PC-3 (cell line): ENCODE data around the gene SMPD3. TPM values are rescaled to one million over a fixed set of nuclear protein-coding genes. Genes with fewer than 3 reads are reported as not detected.

Experiments
- ATAC-seq: fragments of 200-7000 bp; cut with Tn5 transposase; 2 replicates; pipeline ENCODE4 v1.9.1; 2020; ENCODE audit warnings: mild to moderate bottlenecking, moderate library complexity
- BruUV-seq: library from RNA; stranded (reverse); fragments of 400-500 nt; replicated peaks from 2 replicates; lab custom pipeline; 2021; lab: Mats Ljungman, UMichigan
- CTCF ChIA-PET: fragments of 300-600 bp; sonication (Branson Sonifier 250); formaldehyde crosslinking; loops from one replicate; lab custom pipeline; 2022; ENCODE audit warnings: antibody characterized with exemption; lab: Charles Lee
- POLR2A ChIA-PET: fragments of 300-600 bp; sonication (Branson Sonifier 250); formaldehyde crosslinking; loops from one replicate; lab custom pipeline; 2022; ENCODE audit warnings: antibody characterized with exemption; ENCODE audit not compliant: unreplicated experiment; lab: Charles Lee
- DNase-seq: peaks from one replicate; pipeline ENCODE4 v3.0.0-alpha.2; 2015
- H2AFZ ChIP-seq: fragments of 300-600 bp; sonication (generic); 2 replicates; pipeline ENCODE4 v1.6.0; 2016; ENCODE audit warnings: antibody characterized with exemption, low read length
- H3F3A ChIP-seq: fragments of 300-600 bp; sonication (generic); one replicate; pipeline ENCODE4 v1.6.0; 2017; ENCODE audit warnings: antibody characterized with exemption, low read length, control low read depth, mild to moderate bottlenecking; ENCODE audit not compliant: unreplicated experiment
- H3K27ac ChIP-seq: fragments of 300-600 bp; sonication (generic); 2 replicates; pipeline ENCODE4 v1.5.1; 2016; ENCODE audit warnings: mild to moderate bottlenecking, low read length
- H3K27me3 ChIP-seq: fragments of 300-600 bp; sonication (generic); 2 replicates; pipeline ENCODE4 v1.6.1; 2016; ENCODE audit warnings: low read length, mixed read lengths
- H3K36me3 ChIP-seq: fragments of 300-600 bp; sonication (generic); 2 replicates; pipeline ENCODE4 v1.6.1; 2016; ENCODE audit warnings: low read depth, mixed run types, low read length, mixed read lengths
- H3K4me1 ChIP-seq: fragments of 300-600 bp; sonication (generic); 2 replicates; pipeline ENCODE4 v1.5.1; 2016; ENCODE audit warnings: low read length; ENCODE audit not compliant: insufficient read depth
- H3K4me2 ChIP-seq: fragments of 300-600 bp; sonication (generic); 2 replicates; pipeline ENCODE4 v1.6.0; 2016; ENCODE audit warnings: low read length
- H3K4me3 ChIP-seq: fragments of 300-600 bp; sonication (generic); 2 replicates; pipeline ENCODE4 v1.5.1; 2016; ENCODE audit warnings: mild to moderate bottlenecking, low read length, mixed read lengths
- H3K79me2 ChIP-seq: fragments of 300-600 bp; sonication (generic); 2 replicates; pipeline ENCODE4 v1.6.1; 2017; ENCODE audit warnings: low read length, mixed read lengths
- H3K9ac ChIP-seq: fragments of 300-600 bp; sonication (generic); 2 replicates; pipeline ENCODE4 v1.6.0; 2016; ENCODE audit warnings: mild to moderate bottlenecking, low read length
- H3K9me2 ChIP-seq: fragments of 300-600 bp; sonication (generic); replicated peaks from 2 replicates; pipeline ENCODE4 v1.6.1; 2016; ENCODE audit warnings: mixed run types, low read length, mixed read lengths
- H3K9me3 ChIP-seq: fragments of 300-600 bp; sonication (generic); 2 replicates; pipeline ENCODE4 v1.6.1; 2016; ENCODE audit warnings: low read length, mixed read lengths
- H4K20me1 ChIP-seq: fragments of 300-600 bp; sonication (generic); 2 replicates; pipeline ENCODE4 v1.6.1; 2016; ENCODE audit warnings: low read length, mixed read lengths
- CTCF ChIP-seq: fragments of 300-600 bp; sonication (generic); conservative IDR thresholded peaks from 2 replicates; pipeline ENCODE4 v1.5.1; 2017; ENCODE audit warnings: antibody characterized with exemption, low read depth, mild to moderate bottlenecking, low read length
- EZH2 ChIP-seq: fragments of 300-600 bp; sonication (generic); IDR thresholded peaks from one replicate; pipeline ENCODE4 v1.6.1; 2017; ENCODE audit warnings: antibody characterized with exemption, mild to moderate bottlenecking, low read length; ENCODE audit not compliant: unreplicated experiment
- EZH2phosphoT487 ChIP-seq: fragments of 300-600 bp; sonication (generic); IDR thresholded peaks from 2 replicates; pipeline ENCODE4 v1.6.1; 2018; ENCODE audit warnings: mild to moderate bottlenecking, antibody characterized with exemption, low read length, borderline replicate concordance
- intact Hi-C: fragments of 100-400 bp; cut with micrococcal nuclease; formaldehyde crosslinking; loops from 2 replicates; pipeline ENCODE4 v1.9.0; 2023
- total RNA-seq: library from RNA; depleted of rRNA; stranded (reverse); fragments of >200 nt; gene quantifications from 2 replicates; pipeline ENCODE4 v1.2.3, GENCODE V29; 2014

SMPD3 gene
- total RNA-seq, 1 experiment from 2014 or later: not detected

DNA sequence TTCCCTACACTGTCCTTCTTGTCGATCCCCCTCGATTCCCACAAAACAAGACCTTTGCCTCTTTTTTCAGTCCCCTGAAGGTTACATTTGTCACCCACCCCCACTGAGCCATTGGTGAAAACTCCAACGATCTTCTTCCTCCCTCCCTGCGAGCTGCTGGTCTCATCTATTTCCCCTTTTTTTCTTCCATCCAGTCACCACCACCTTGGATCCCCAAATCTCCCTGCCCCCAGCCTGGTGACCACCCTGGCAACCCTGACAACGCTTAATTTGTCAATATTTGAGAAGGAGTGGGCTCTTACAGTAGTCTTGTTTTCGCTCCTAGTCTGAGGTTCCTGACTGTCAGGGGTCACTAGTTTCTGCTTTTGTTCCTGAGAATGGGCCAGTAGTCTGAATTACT lies 62.9 kb downstream of the SMPD3 start:
- CTCF ChIA-PET: no interaction called here

DNA sequence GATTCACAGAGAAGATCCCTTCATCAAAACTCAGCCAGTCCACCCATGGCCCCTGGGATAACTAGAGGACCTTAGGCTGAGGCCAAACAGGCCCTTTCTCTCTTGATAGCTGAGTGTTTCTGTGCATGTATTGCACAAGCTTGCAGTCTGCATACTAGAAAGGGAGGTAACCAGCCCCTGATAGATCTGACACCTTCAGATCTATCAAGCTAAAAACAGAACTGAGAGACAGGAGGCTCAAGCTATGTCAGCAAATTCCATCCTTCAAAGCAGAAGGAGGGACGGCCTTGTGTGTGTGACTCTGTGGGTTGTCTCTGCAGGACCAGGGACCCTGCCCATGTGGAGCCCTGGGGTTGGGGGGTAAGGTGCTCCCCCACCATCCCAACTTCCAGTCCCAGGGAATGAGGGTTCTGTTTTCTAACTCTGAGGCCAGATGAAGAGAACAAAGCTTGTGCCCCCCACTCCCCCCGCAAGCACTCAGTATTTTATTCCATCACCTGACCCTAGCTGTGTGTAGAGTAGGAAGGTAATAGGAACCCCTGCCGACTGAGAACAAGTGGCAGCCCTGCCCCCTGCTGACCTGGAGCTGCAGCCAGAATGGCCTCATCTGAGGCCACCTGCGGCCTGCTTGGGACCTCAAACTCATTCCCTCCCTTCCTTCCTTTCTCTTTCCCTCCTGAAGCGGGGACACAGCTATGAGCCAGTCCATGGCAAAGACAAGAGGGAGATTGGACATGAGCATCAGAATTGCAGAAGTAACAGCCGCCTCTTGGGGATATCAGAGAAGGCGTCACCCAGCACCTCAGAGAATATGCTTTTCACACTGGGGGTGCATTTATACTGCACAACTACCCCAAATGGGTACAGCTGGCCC lies 63.8 kb downstream of the SMPD3 start:
- intact Hi-C loops: no loop called here
- Histone ChIP-seq H3K4me2 (no peak overlapping the region), H4K20me1 (no peaks in the 10 kb centered on the region), H3K4me1 (no peaks in the 10 kb centered on the region), H3K9ac (no peak overlapping the region), H3F3A (no peaks in the 10 kb centered on the region), H3K9me2 (no peaks in the 10 kb centered on the region), H3K9me3 (no peaks in the 10 kb centered on the region), H3K27me3 (no peaks in the 10 kb centered on the region), H3K79me2 (no peaks in the 10 kb centered on the region), H3K27ac (no peak overlapping the region), H3K36me3 (no peaks in the 10 kb centered on the region), H2AFZ (no peak overlapping the region), H3K4me3 (no peak overlapping the region)
- BruUV-seq: no TSS peak
- CTCF ChIA-PET: no interaction called here
- DNase-seq: no peak
- TF ChIP-seq CTCF: no peak
- TF ChIP-seq EZH2phosphoT487: no peak
- no peak for TF ChIP-seq EZH2
- POLR2A ChIA-PET: no interaction called here
- ATAC-seq: no peak

More for the DNA sequence above, 62.9 kb downstream of the SMPD3 start:
- Histone ChIP-seq H3K27me3 (no peaks in the 10 kb centered on the region), H3K36me3 (no peaks in the 10 kb centered on the region), H4K20me1 (no peaks in the 10 kb centered on the region), H3K4me3 (no peak overlapping the region), H3K4me1 (no peaks in the 10 kb centered on the region), H3K27ac (no peak overlapping the region), H3F3A (no peaks in the 10 kb centered on the region), H3K4me2 (no peak overlapping the region), H3K79me2 (no peaks in the 10 kb centered on the region), H3K9me2 (no peaks in the 10 kb centered on the region), H2AFZ (no peak overlapping the region), H3K9ac (no peak overlapping the region), H3K9me3 (no peaks in the 10 kb centered on the region)
- no TSS peak for BruUV-seq
- DNase-seq: no peak
- TF ChIP-seq EZH2: no peak
- no peak for TF ChIP-seq EZH2phosphoT487
- no peak for TF ChIP-seq CTCF
- POLR2A ChIA-PET: no interaction called here
- no peak for ATAC-seq
- intact Hi-C loops: no loop called here

DNA sequence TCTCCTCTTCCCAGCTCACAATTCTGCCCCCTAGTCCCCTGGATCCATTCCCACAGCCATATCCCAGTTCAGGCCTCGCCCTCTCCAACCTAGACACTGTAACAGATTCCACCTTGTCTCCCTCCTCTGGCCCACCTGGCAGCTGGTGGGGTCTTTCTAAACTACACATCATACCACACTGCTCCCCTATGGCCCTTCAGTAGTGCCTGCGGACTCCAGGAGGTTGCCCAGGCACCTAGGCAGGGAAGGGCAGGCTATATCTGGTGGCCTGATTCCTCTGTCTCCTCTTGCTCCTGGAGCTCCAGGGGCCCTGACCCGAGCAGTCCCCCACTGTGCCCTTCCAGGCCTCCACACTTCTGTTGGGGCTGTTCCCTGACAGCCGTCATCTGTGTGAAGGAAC lies 64.5 kb downstream of the SMPD3 start:
- Histone ChIP-seq H3K9me2 (no peaks in the 10 kb centered on the region), H2AFZ (no peak overlapping the region), H3K36me3 (no peaks in the 10 kb centered on the region), H3K4me1 (no peaks in the 10 kb centered on the region), H3K79me2 (no peaks in the 10 kb centered on the region), H3K27me3 (no peaks in the 10 kb centered on the region), H4K20me1 (no peaks in the 10 kb centered on the region), H3K9me3 (no peaks in the 10 kb centered on the region), H3K9ac (no peak overlapping the region), H3K27ac (no peak overlapping the region), H3K4me2 (no peak overlapping the region), H3K4me3 (no peak overlapping the region), H3F3A (no peaks in the 10 kb centered on the region)
- TF ChIP-seq EZH2 (no peak), EZH2phosphoT487 (no peak), CTCF (no peak)
- CTCF ChIA-PET: no interaction called here
- POLR2A ChIA-PET: no interaction called here
- DNase-seq: no peak
- no TSS peak for BruUV-seq
- ATAC-seq: no peak
- intact Hi-C loops: no loop called here
